ENCODE measurements around the gene RFWD3. TPM values are rescaled to one million over a fixed set of nuclear protein-coding genes. Genes with fewer than 3 reads are reported as not detected.

Gene RFWD3
- 30.1 to 43.5 TPM (median 36.5 TPM) in 5 replicates for total RNA-seq (2022; extraction: Qiagen RNA extraction; ENCODE audit: low read depth)

GRCh38 chr16:74666425-74667254, at the start of gene RFWD3:
Gene RFWD3, minus strand, starts transcription at chr16:74666877. Its CDS starts 5,428 bp downstream, at chr16:74661449.

GRCh38 chr16:74700438-74701225, 34.0 kb upstream of the RFWD3 start, which contains the start of gene MLKL:
Gene MLKL, minus strand, starts transcription at chr16:74700862. Its CDS starts 5,105 bp downstream, at chr16:74695757.

GRCh38 chr16:74606521-74607309, 60.0 kb downstream of the RFWD3 start, which contains the start of gene GLG1:
Gene GLG1, minus strand, starts transcription at chr16:74607114. Its CDS starts 20 bp downstream, at chr16:74607094.

Other genes with a start within 250 kb of the RFWD3 start
- 0.12 to 0.84 TPM (median 0.27 TPM) in 5 replicates for gene CLEC18B, start 245.4 kb downstream of the RFWD3 start, total RNA-seq (2022; extraction: Qiagen RNA extraction; ENCODE audit: low read depth)
- gene GLG1, start 59.8 kb downstream of the RFWD3 start, total RNA-seq (2022; extraction: Qiagen RNA extraction; ENCODE audit: low read depth): 42.3 to 55.8 TPM (median 47.1 TPM) in 5 replicates
- 32.7 to 41.0 TPM (median 34.9 TPM) in 5 replicates for gene MLKL, start 34.0 kb upstream of the RFWD3 start, total RNA-seq (2022; extraction: Qiagen RNA extraction; ENCODE audit: low read depth)
- 27.5 to 33.7 TPM (median 32.1 TPM) in 5 replicates for gene FA2H, start 107.9 kb upstream of the RFWD3 start, total RNA-seq (2022; extraction: Qiagen RNA extraction; ENCODE audit: low read depth)

All from A549 treated with ZK216348 at 1 μM for 4 hours (cell line).